K562 (cell line): ENCODE results near the gene COPS8. TPM values are rescaled to one million over a fixed set of nuclear protein-coding genes. Genes with fewer than 3 reads are reported as not detected.

Source experiments
- ATAC-seq: fragments of 200-7000 bp; cut with Tn5 transposase; 3 replicates; pipeline ENCODE4 v1.9.1; 2020; ENCODE audit warnings: moderate library complexity
- BruUV-seq: library from RNA; stranded (reverse); fragments of 400-500 nt; replicated peaks from 2 replicates; lab custom pipeline; 2021; lab: Mats Ljungman, UMichigan
- CTCF ChIA-PET: fragments of 300-600 bp; formaldehyde crosslinking; extraction: SDS; loops from one replicate; lab custom pipeline; 2021; ENCODE audit warnings: low intra/inter-chr PET ratio; lab: Yijun Ruan, JAX
- POLR2A ChIA-PET: fragments of 300-600, 350-650 bp; sonication (Branson Sonifier 250); formaldehyde crosslinking; extraction: SDS; loops from one replicate; lab custom pipeline; 2021; ENCODE audit warnings: antibody characterized with exemption, inconsistent platforms; lab: Yijun Ruan, JAX
- DNase-seq, 4 experiments: peaks; one replicate each; pipeline versions ENCODE4 v3.0.0 to v3.0.0-alpha.2; 2011 to 2018; ENCODE audit warnings: low spot score in 3 of 4, mixed read lengths in 3 of 4; ENCODE audit errors: extremely low read depth in 1 of 4
- FAIRE-seq: peaks from 2 replicates; lab custom pipeline; 2011; peaks lifted over from hg19 to GRCh38; lab: Jason Lieb, UNC
- H2AFZ ChIP-seq: 2 replicates; pipeline ENCODE4 v1.6.0; 2011; ENCODE audit warnings: low read depth, low read length, control low read depth, inconsistent platforms
- H3K27ac ChIP-seq: fragments of 200-600 bp; 3 replicates; pipeline ENCODE4 v1.8.0; 2011; ENCODE audit warnings: low read depth, mild to moderate bottlenecking, control low read depth, inconsistent platforms, low read length, moderate library complexity, mixed read lengths; ENCODE audit errors: extremely low read depth
- H3K27me3 ChIP-seq, 2 experiments: fragments of 300-600 bp in 1 of 2; 2 replicates in 1 of 2; 3 replicates in 1 of 2; pipeline versions ENCODE4 v1.6.0 to v1.8.0; 2011; ENCODE audit warnings: inconsistent platforms in 2 of 2, low read length in 2 of 2, mild to moderate bottlenecking in 1 of 2, mixed read lengths in 1 of 2, moderate library complexity in 1 of 2; ENCODE audit not compliant: control insufficient read depth in 2 of 2, insufficient read depth in 2 of 2
- H3K36me3 ChIP-seq: fragments of 300-600 bp; 3 replicates; pipeline ENCODE4 v1.8.0; 2011; ENCODE audit warnings: mild to moderate bottlenecking, low read length, inconsistent platforms; ENCODE audit not compliant: control insufficient read depth, insufficient read depth
- H3K4me1 ChIP-seq, 2 experiments: fragments of 200-600 bp in 1 of 2; replicated peaks in 1 of 2; 2 replicates in 1 of 2; 3 replicates in 1 of 2; pipeline versions ENCODE4 v1.5.1 to v1.8.0; 2011; ENCODE audit warnings: inconsistent platforms in 2 of 2, low read length in 2 of 2, mild to moderate bottlenecking in 1 of 2, mixed read lengths in 1 of 2, moderate library complexity in 1 of 2; ENCODE audit not compliant: control insufficient read depth in 2 of 2, insufficient read depth in 2 of 2
- H3K4me2 ChIP-seq: 2 replicates; pipeline ENCODE4 v1.6.1; 2011; ENCODE audit warnings: low read length, control low read depth, inconsistent platforms, mixed read lengths; ENCODE audit not compliant: insufficient read depth
- H3K4me3 ChIP-seq: fragments of 200-600 bp; sonication (generic), shearing (Covaris generic); 2 replicates; pipeline ENCODE4 v1.5.1; 2016; ENCODE audit warnings: control low read depth, inconsistent platforms
- H3K79me2 ChIP-seq: fragments of 200-600 bp; 3 replicates; pipeline ENCODE4 v1.8.0; 2011; ENCODE audit warnings: low read length, inconsistent platforms; ENCODE audit not compliant: control insufficient read depth, insufficient read depth
- H3K9ac ChIP-seq, 2 experiments: 2 replicates each; pipeline versions ENCODE4 v1.6.0 to v1.6.1; 2011; ENCODE audit warnings: low read depth in 2 of 2, low read length in 2 of 2, control low read depth in 1 of 2, inconsistent platforms in 1 of 2, mild to moderate bottlenecking in 1 of 2, mixed read lengths in 1 of 2; ENCODE audit not compliant: insufficient read depth in 1 of 2
- H3K9me1 ChIP-seq: one replicate; pipeline ENCODE4 v1.6.0; 2011; ENCODE audit warnings: inconsistent platforms, mild to moderate bottlenecking, low read length, moderate library complexity; ENCODE audit not compliant: control insufficient read depth, insufficient read depth
- H3K9me3 ChIP-seq: replicated peaks from 2 replicates; pipeline ENCODE4 v1.5.1; 2011; ENCODE audit warnings: low read depth, low read length, inconsistent platforms; ENCODE audit not compliant: control insufficient read depth, insufficient read depth
- H4K20me1 ChIP-seq: replicated peaks from 2 replicates; pipeline ENCODE4 v1.6.1; 2011; ENCODE audit warnings: low read length, inconsistent platforms, mixed read lengths; ENCODE audit not compliant: control insufficient read depth, insufficient read depth
- CTBP1 ChIP-seq: fragments of 450-650 bp; IDR thresholded peaks from 2 replicates; pipeline ENCODE4 v1.6.1; 2016; ENCODE audit warnings: borderline replicate concordance
- ILK ChIP-seq: fragments of 450-650 bp; IDR thresholded peaks from 2 replicates; pipeline ENCODE4 v1.6.1; 2016; ENCODE audit warnings: missing genetic modification characterization, low read depth, mild to moderate bottlenecking, missing compliant biosample characterization, moderate library complexity, borderline replicate concordance
- OTX1 ChIP-seq: fragments of 450-650 bp; formaldehyde crosslinking; IDR thresholded peaks from 2 replicates; pipeline ENCODE4 v1.4.0; 2022; ENCODE audit warnings: mild to moderate bottlenecking
- SLC30A9 ChIP-seq: fragments of 250-450 bp; sonication (Bioruptor Pico); IDR thresholded peaks from 2 replicates; pipeline ENCODE4 v1.8.0; 2022; ENCODE audit warnings: mild to moderate bottlenecking, moderate library complexity
- SMARCE1 ChIP-seq: fragments of 450-650 bp; IDR thresholded peaks from 2 replicates; pipeline ENCODE4 v1.7.1; 2016; ENCODE audit warnings: mild to moderate bottlenecking
- ZNF445 ChIP-seq: fragments of 250-450 bp; sonication (Bioruptor Pico); IDR thresholded peaks from 2 replicates; pipeline ENCODE4 v1.4.0; 2020; ENCODE audit warnings: low read depth, mild to moderate bottlenecking, moderate library complexity
- ZNF586 ChIP-seq: fragments of 450-650 bp; formaldehyde crosslinking; conservative IDR thresholded peaks from 2 replicates; pipeline ENCODE4 v1.4.0; 2020; ENCODE audit warnings: mild to moderate bottlenecking, moderate library complexity
- WGBS: fragments of 100-300 bp; shearing (Covaris generic); methylation state at CpG from one replicate; pipeline ENCODE4 v1.1.6; 2016; ENCODE audit warnings: low coverage, mixed read lengths; ENCODE audit not compliant: insufficient coverage; ENCODE audit errors: missing lambda C conversion rate; 5-methylcytosine and 5-hydroxymethylcytosine counted together
- in situ Hi-C: fragments of 300-500 bp; cut with MboI; formaldehyde crosslinking; loops from 4 replicates; pipeline ENCODE4 v1.15.0; 2018; ENCODE audit warnings: inconsistent platforms, mixed read lengths
- intact Hi-C: fragments of 100-400 bp; cut with micrococcal nuclease; formaldehyde crosslinking; loops from 2 replicates; pipeline ENCODE4 v1.14.2; 2022
- polyA plus RNA-seq, 8 experiments: library from polyadenylated mRNA; depleted of rRNA in 4 of 8; stranded (reverse) in 5 of 8; unstranded in 3 of 8; fragments of >200 nt; fragmentation: Nextera tagmentation in 2 of 8; fragmentation: Illumina TruSeq in 1 of 8; extraction: Ambion mirVana in 2 of 8; extraction: Trizol in 1 of 8; gene quantifications; 2 replicates each; pipeline versions ENCODE4 v1.2.1 to v1.2.3, GENCODE V29; 2011 to 2014; ENCODE audit warnings: inconsistent platforms in 1 of 8, missing spikeins in 1 of 8
- total RNA-seq, 7 experiments: library from RNA; depleted of rRNA in 6 of 7; stranded (reverse); fragments of >200 nt in 6 of 7; fragmentation: Illumina TruSeq in 2 of 7; extraction: Trizol in 2 of 7; gene quantifications; 2 replicates each; pipeline versions ENCODE4 v1.2.1 to v1.2.3, GENCODE V29; 2011 to 2021; ENCODE audit warnings: low replicate concordance in 1 of 7
- TF ChIP-seq, protein P1 (sequence below): fragments of 250-450 bp; sonication (Bioruptor Pico); IDR thresholded peaks from 2 replicates; pipeline ENCODE4 v1.4.0; 2020; ENCODE audit warnings: mild to moderate bottlenecking, moderate library complexity, borderline replicate concordance
- TF ChIP-seq, protein P2 (sequence below): conservative IDR thresholded peaks from 2 replicates; pipeline ENCODE4 v1.6.1; 2011; ENCODE audit warnings: low read depth, mild to moderate bottlenecking, low read length; ENCODE audit not compliant: control insufficient read depth

COPS8 gene
- total and polyA plus RNA-seq, 9 of the 15 experiments (the other 6 are each of a cell fraction or from before 2014, with no cell fraction given) = 28.2 to 97.3 (median 58.9) TPM

DNA sequence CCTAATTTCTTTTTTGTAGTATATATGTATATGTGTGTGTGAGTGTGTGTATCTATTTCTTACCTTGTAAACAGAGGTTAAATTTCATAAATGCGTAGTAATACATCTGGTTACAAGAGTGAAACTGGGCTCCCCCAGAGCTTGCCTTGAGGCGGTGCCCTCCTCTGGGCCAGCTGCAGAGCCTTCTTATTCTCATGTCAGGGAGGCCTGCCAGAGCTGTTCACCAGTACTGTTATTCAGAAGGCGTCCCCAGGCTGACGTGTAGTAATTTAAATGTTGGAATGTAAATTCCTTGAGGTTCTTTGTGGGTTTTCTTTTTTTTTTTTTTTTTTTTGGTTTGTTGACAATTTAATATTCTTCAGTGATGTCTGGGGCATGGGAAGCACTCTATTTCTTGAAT is 11.2 kb downstream of the COPS8 start:
- WGBS = 90% methylated on average over 2 of the region's 4 CpGs
- ChIA-PET CTCF (no interaction called here), POLR2A (interaction anchor here (0.7 to 1.5 kb wide), 2 partner anchors 10 to 1450 kb away, joined by 3 read pairs; no protein-coding TSS in a partner anchor)
- H3K79me2 ChIP-seq = no peaks in the 10 kb centered on the region
- no peaks in the 10 kb centered on the region for H3K27me3 ChIP-seq
- no peak overlapping the region for H3K4me2 ChIP-seq
- peaks cover 61% of the 10 kb centered on the region for H3K36me3 ChIP-seq
- no peak for ATAC-seq
- in situ Hi-C loops (no loop called here), intact Hi-C loops (no loop called here)
- no peaks in the 10 kb centered on the region for H3K9me1 ChIP-seq
- TF ChIP-seq CTBP1 = no peak
- TF ChIP-seq ZNF445 (CRISPR knock-in tag) = no peak
- no peak for TF ChIP-seq SMARCE1
- TF ChIP-seq OTX1 (CRISPR knock-in tag) = no peak
- TF ChIP-seq SLC30A9 (CRISPR knock-in tag) = no peak
- TF ChIP-seq, protein P1, sequence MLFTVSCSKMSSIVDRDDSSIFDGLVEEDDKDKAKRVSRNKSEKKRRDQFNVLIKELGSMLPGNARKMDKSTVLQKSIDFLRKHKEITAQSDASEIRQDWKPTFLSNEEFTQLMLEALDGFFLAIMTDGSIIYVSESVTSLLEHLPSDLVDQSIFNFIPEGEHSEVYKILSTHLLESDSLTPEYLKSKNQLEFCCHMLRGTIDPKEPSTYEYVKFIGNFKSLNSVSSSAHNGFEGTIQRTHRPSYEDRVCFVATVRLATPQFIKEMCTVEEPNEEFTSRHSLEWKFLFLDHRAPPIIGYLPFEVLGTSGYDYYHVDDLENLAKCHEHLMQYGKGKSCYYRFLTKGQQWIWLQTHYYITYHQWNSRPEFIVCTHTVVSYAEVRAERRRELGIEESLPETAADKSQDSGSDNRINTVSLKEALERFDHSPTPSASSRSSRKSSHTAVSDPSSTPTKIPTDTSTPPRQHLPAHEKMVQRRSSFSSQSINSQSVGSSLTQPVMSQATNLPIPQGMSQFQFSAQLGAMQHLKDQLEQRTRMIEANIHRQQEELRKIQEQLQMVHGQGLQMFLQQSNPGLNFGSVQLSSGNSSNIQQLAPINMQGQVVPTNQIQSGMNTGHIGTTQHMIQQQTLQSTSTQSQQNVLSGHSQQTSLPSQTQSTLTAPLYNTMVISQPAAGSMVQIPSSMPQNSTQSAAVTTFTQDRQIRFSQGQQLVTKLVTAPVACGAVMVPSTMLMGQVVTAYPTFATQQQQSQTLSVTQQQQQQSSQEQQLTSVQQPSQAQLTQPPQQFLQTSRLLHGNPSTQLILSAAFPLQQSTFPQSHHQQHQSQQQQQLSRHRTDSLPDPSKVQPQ (CRISPR knock-in tag) = no peak
- TF ChIP-seq ZNF586 (CRISPR knock-in tag) = no peak
- TF ChIP-seq, protein P2, sequence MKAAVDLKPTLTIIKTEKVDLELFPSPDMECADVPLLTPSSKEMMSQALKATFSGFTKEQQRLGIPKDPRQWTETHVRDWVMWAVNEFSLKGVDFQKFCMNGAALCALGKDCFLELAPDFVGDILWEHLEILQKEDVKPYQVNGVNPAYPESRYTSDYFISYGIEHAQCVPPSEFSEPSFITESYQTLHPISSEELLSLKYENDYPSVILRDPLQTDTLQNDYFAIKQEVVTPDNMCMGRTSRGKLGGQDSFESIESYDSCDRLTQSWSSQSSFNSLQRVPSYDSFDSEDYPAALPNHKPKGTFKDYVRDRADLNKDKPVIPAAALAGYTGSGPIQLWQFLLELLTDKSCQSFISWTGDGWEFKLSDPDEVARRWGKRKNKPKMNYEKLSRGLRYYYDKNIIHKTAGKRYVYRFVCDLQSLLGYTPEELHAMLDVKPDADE = no peak
- no peak for TF ChIP-seq ILK (tag)
- TF ChIP-seq, all 486 proteins: peak for 0
- FAIRE-seq = no peak
- no peak overlapping the region for H3K9ac ChIP-seq
- H3K4me1 ChIP-seq = no peaks in the 10 kb centered on the region
- H3K9me3 ChIP-seq = no peaks in the 10 kb centered on the region
- no peak overlapping the region for H2AFZ ChIP-seq
- no peaks in the 10 kb centered on the region; the same call in 1 of the 2 replicates for H4K20me1 ChIP-seq
- H3K27ac ChIP-seq = no peak overlapping the region
- no peak overlapping the region for H3K4me3 ChIP-seq
- DNase-seq = no peak
- no TSS peak for BruUV-seq
